Measurements from ENCODE around the gene JPH4. TPM values are rescaled to one million over a fixed set of nuclear protein-coding genes. Genes with fewer than 3 reads are reported as not detected.

The JPH4 gene
- total and polyA plus RNA-seq, 3 donors from 2014 or later = 3.4 to 3.9 (median 3.6) TPM

DNA sequence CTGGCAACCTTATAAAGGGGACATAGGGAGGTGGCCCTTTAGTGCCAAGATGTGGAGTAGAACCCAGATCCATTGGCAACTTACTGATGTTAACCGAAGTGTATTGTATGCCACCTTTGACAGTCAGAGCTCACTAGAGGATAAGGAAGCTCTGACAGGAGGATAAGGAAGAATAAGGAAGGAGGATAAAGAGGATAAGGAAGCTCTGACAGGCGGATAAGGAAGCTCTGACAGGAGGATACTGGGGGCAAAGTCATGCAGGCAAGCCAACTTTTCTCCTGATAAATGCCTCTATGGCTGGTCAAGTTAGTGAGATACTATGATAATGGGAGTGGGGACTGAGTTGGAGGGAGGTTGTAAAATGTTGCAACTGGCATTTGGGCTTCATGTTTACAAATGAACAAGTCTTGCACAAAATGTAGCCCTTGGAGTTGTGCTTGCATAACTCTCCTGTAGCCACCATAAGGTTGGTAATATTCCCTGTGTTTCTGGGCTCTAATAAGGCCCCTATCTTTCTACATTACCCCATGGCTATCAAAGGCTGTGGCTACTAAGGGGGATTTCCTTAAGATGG is 39.9 kb upstream of the JPH4 start:
- Histone ChIP-seq H3K9me3 (no peaks in the 10 kb centered on the region), H3K4me3 (no peak overlapping the region), H3K36me3 (ENCODE audit: low read depth, missing control alignments) (no peaks in the 10 kb centered on the region), H3K27me3 (no peaks in the 10 kb centered on the region), H3K27ac (no peak overlapping the region), H3K4me1 (no peaks in the 10 kb centered on the region)
- 87 to 90% methylated on average over 2 of the region's 2 CpGs for WGBS, 2 donors
- no peak for DNase-seq
- intact Hi-C loops (cut with DNase I; ENCODE audit: low total_unique reads) = no loop called here
- TF ChIP-seq POLR2A (IDR thresholded peaks at IDR 0.05) = no peak
- TF ChIP-seq, protein P1, sequence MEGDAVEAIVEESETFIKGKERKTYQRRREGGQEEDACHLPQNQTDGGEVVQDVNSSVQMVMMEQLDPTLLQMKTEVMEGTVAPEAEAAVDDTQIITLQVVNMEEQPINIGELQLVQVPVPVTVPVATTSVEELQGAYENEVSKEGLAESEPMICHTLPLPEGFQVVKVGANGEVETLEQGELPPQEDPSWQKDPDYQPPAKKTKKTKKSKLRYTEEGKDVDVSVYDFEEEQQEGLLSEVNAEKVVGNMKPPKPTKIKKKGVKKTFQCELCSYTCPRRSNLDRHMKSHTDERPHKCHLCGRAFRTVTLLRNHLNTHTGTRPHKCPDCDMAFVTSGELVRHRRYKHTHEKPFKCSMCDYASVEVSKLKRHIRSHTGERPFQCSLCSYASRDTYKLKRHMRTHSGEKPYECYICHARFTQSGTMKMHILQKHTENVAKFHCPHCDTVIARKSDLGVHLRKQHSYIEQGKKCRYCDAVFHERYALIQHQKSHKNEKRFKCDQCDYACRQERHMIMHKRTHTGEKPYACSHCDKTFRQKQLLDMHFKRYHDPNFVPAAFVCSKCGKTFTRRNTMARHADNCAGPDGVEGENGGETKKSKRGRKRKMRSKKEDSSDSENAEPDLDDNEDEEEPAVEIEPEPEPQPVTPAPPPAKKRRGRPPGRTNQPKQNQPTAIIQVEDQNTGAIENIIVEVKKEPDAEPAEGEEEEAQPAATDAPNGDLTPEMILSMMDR (IDR thresholded peaks at IDR 0.05) = no peak

DNA sequence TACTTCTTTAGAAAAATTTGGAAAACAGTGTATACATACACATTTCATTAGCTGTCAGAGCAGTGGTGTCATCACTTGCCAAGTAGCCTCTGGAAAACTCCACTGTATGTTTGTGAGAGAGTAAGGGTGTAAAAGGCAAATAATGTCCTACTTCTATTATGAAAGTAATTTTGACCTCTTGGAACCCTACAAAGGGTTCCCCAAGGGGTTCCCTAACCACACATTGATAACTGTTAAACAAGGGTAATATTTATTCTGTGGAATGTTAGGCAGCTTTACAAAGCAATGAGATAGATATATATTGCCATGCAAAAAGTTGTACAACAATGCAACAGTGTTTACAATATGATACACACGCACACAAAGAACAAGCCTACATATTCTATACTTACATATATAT is 38.9 kb upstream of the JPH4 start:
- Histone ChIP-seq H3K4me1 (no peaks in the 10 kb centered on the region), H3K27ac (no peak overlapping the region), H3K36me3 (ENCODE audit: low read depth, missing control alignments) (no peaks in the 10 kb centered on the region), H3K27me3 (no peaks in the 10 kb centered on the region), H3K9me3 (no peaks in the 10 kb centered on the region), H3K4me3 (no peak overlapping the region)
- no peak for DNase-seq
- 86 to 88% methylated on average over 1 of the region's 1 CpG for WGBS, 2 donors
- no peak for TF ChIP-seq POLR2A (IDR thresholded peaks at IDR 0.05)
- TF ChIP-seq, protein P1 (IDR thresholded peaks at IDR 0.05) = no peak
- intact Hi-C loops (cut with DNase I; ENCODE audit: low total_unique reads) = no loop called here

DNA sequence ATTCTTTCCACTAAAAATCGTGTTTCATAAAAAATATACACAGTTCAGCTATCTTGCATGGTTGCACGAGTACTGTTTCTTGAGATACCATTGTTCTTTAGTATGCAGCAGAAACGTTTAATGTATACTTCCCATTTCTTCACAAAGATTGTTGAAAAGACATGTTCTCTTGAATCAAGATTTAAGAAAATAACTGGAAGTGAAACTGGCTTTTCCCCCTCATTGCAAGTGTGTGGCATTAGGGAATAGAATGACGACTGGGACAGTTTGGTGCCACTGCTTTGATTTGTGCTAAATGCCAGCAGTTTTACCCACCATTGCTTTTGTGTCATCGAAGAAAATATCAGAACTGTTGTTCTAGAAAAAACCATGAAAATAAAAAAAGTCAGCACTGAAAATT is 37.3 kb upstream of the JPH4 start:
- Histone ChIP-seq H3K27ac (no peak overlapping the region), H3K9me3 (no peaks in the 10 kb centered on the region), H3K36me3 (ENCODE audit: low read depth, missing control alignments) (no peaks in the 10 kb centered on the region), H3K27me3 (no peaks in the 10 kb centered on the region), H3K4me1 (no peaks in the 10 kb centered on the region), H3K4me3 (no peak overlapping the region)
- intact Hi-C loops (cut with DNase I; ENCODE audit: low total_unique reads) = no loop called here
- DNase-seq = no peak
- WGBS, 2 donors = 79 to 80% methylated on average over 5 of the region's 5 CpGs
- TF ChIP-seq, protein P1 (IDR thresholded peaks at IDR 0.05) = no peak
- no peak for TF ChIP-seq POLR2A (IDR thresholded peaks at IDR 0.05)

DNA sequence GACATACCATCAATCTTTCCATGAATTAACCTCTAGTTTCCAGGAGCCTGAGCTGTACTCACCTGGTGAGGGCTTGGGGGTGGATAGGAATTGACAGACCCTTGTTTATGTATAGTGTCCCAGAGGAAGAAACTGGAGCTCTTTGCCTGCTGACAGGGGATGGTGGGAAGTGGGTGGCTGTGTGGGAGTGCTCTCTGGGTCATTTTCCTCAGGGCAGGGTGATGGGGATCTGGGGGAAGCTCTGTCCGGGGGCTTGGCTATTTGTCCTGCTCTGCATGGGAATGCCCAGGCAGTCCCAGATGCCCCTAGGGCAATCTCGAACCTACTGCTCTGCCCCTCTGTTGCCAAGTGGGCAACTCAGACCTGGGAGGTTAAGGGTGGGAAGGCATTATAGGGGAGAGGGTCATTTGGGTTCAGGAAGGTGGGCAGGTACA is 35.8 kb upstream of the JPH4 start:
- 64 to 79% methylated on average over 2 of the region's 2 CpGs for WGBS, 2 donors
- H3K4me1 ChIP-seq = no peaks in the 10 kb centered on the region

More for the DNA sequence above, 35.8 kb upstream of the JPH4 start:
- H3K4me3 ChIP-seq = no peak overlapping the region
- H3K27ac ChIP-seq = no peak overlapping the region
- DNase-seq = no peak
- no peaks in the 10 kb centered on the region for H3K36me3 ChIP-seq (ENCODE audit: low read depth, missing control alignments)
- no peaks in the 10 kb centered on the region for H3K9me3 ChIP-seq
- no peak for TF ChIP-seq POLR2A (IDR thresholded peaks at IDR 0.05)
- TF ChIP-seq, protein P1 (IDR thresholded peaks at IDR 0.05) = no peak
- H3K27me3 ChIP-seq = no peaks in the 10 kb centered on the region
- intact Hi-C loops (cut with DNase I; ENCODE audit: low total_unique reads) = no loop called here
